Stimulated activated CD4-positive, alpha-beta T cell treated with anti-CD3 and anti-CD28 coated beads, TNF-alpha, amount 100 ng/mL, for 24 hours (primary cell): ENCODE results near the gene NFKBIE.

Experiments used
- DNase-seq, 3 experiments: peaks; one replicate each; pipeline ENCODE4 v3.0.0-alpha.2; 2020; ENCODE audit warnings: low read depth in 3 of 3

The NFKBIE gene

GRCh38 chr6:44227148-44227793 is 38.1 kb downstream of the NFKBIE start:
- DNase-seq: no peak

- no peak for DNase-seq
Observed at GRCh38 chr6:44226368-44227147, 38.8 kb downstream of the NFKBIE start.

- DNase-seq: no peak
Observed at GRCh38 chr6:44225579-44226325, 39.6 kb downstream of the NFKBIE start.

GRCh38 chr6:44224965-44225305 is 40.4 kb downstream of the NFKBIE start:
- DNase-seq: no peak

GRCh38 chr6:44224029-44224964 is 41.1 kb downstream of the NFKBIE start:
- DNase-seq: no peak

GRCh38 chr6:44223319-44224028 is 41.9 kb downstream of the NFKBIE start, which contains the start of gene SLC29A1:
Gene SLC29A1, plus strand, starts transcription at chr6:44223595. Its CDS starts 3,719 bp downstream, at chr6:44227314.
- peak; percentile 69 to 89 (median 74) for DNase-seq

- DNase-seq: no peak
Observed at GRCh38 chr6:44222486-44223318, 42.6 kb downstream of the NFKBIE start.

GRCh38 chr6:44221961-44222335 is 43.4 kb downstream of the NFKBIE start:
- no peak for DNase-seq

GRCh38 chr6:44221291-44221960 is 43.9 kb downstream of the NFKBIE start:
- peak in 2 of 3 experiments; percentile 29 to 75 for DNase-seq

- DNase-seq: no peak
Observed at GRCh38 chr6:44220913-44221290, 44.4 kb downstream of the NFKBIE start.

- no peak for DNase-seq
Observed at GRCh38 chr6:44219815-44220784, 45.3 kb downstream of the NFKBIE start.

- DNase-seq: no peak
Observed at GRCh38 chr6:44219053-44219814, 46.1 kb downstream of the NFKBIE start.

GRCh38 chr6:44217332-44218143 is 47.8 kb downstream of the NFKBIE start:
- DNase-seq: no peak

- DNase-seq: no peak
Observed at GRCh38 chr6:44216677-44217331, 48.5 kb downstream of the NFKBIE start, which contains the start of gene MYMX. Gene MYMX, plus strand, starts transcription at chr6:44216926. Its CDS starts 546 bp downstream, at chr6:44217472.

GRCh38 chr6:44214307-44214706 is 51.0 kb downstream of the NFKBIE start:
- DNase-seq: no peak

GRCh38 chr6:44211284-44211683 is 54.1 kb downstream of the NFKBIE start:
- no peak for DNase-seq
